OCI-LY3 (cell line): Measurements from ENCODE around the gene TANC2.

ENCODE experiments used
- H2AFZ ChIP-seq: fragments of 200-600, 300-600 bp; shearing (Covaris generic); 2 replicates; pipeline ENCODE4 v1.6.0; 2014; ENCODE audit warnings: antibody characterized with exemption, low read depth, low read length
- H3K27ac ChIP-seq: fragments of 200-600, 300-600 bp; sonication (generic); 2 replicates; pipeline ENCODE4 v1.5.1; 2014; ENCODE audit warnings: mild to moderate bottlenecking, low read length, moderate library complexity, mixed read lengths
- H3K27me3 ChIP-seq: fragments of 200-600, 300-600 bp; sonication (generic); 2 replicates; pipeline ENCODE4 v1.6.1; 2014; ENCODE audit warnings: low read depth, low read length, mixed read lengths
- H3K36me3 ChIP-seq: fragments of 200-600, 300-600 bp; sonication (generic); replicated peaks from 2 replicates; pipeline ENCODE3; 2014; ENCODE audit warnings: low read depth, low read length, mixed read lengths
- H3K4me1 ChIP-seq: fragments of 300-600, 200-600 bp; sonication (generic); 2 replicates; pipeline ENCODE4 v1.6.1; 2014; ENCODE audit warnings: low read length, mixed read lengths
- H3K4me2 ChIP-seq: fragments of 200-600, 300-600 bp; sonication (generic); 2 replicates; pipeline ENCODE4 v1.6.1; 2014; ENCODE audit warnings: low read length, mixed read lengths
- H3K4me3 ChIP-seq: fragments of 300-600, 200-600 bp; sonication (generic); 2 replicates; pipeline ENCODE4 v1.5.1; 2014; ENCODE audit warnings: antibody characterized with exemption, mild to moderate bottlenecking, low read length, moderate library complexity
- H3K79me2 ChIP-seq: fragments of 300-600, 200-600 bp; shearing (Covaris generic); 2 replicates; pipeline ENCODE4 v1.6.1; 2014; ENCODE audit warnings: mild to moderate bottlenecking, low read length, mixed read lengths
- H3K9ac ChIP-seq: fragments of 300-600, 200-600 bp; shearing (Covaris generic); 2 replicates; pipeline ENCODE4 v1.6.0; 2014; ENCODE audit warnings: mild to moderate bottlenecking, low read length, moderate library complexity
- H3K9me3 ChIP-seq: fragments of 200-600, 300-600 bp; shearing (Covaris generic); 2 replicates; pipeline ENCODE4 v1.6.1; 2014; ENCODE audit warnings: low read length, mixed read lengths; ENCODE audit not compliant: insufficient read depth
- H4K20me1 ChIP-seq: fragments of 200-600, 300-600 bp; sonication (generic); 2 replicates; pipeline ENCODE4 v1.6.1; 2016; ENCODE audit warnings: low read length, mixed read lengths; ENCODE audit not compliant: insufficient read depth
- CTCF ChIP-seq: fragments of 200-600, 300-600 bp; sonication (generic); IDR thresholded peaks from 2 replicates; pipeline ENCODE4 v1.5.1; 2014; ENCODE audit warnings: antibody characterized with exemption, low read length, low read depth
- EZH2phosphoT487 ChIP-seq: fragments of 200-600 bp; shearing (Covaris generic); IDR thresholded peaks from 2 replicates; pipeline ENCODE4 v1.6.1; 2018; ENCODE audit warnings: antibody characterized with exemption, mixed run types, low read depth

The TANC2 gene

GRCh38 chr17:62965686-62966425 is at the start of gene TANC2:
Gene TANC2 (plus strand): TSS chr17:62966235. CDS start chr17:63009560, 43,325 bp downstream.
- Histone ChIP-seq H3K9me3 (no peaks in the 10 kb centered on the region), H3K9ac (peak within 1 kb of the TSS; percentile 51), H3K27ac (no peak within 1 kb of the TSS), H2AFZ (peak within 1 kb of the TSS; percentile 15; the same call in 1 of the 2 replicates), H4K20me1 (no peaks in the 10 kb centered on the region), H3K4me3 (peak within 1 kb of the TSS; percentile 79), H3K4me1 (peaks cover 21% of the 10 kb centered on the region), H3K27me3 (peaks cover 19% of the 10 kb centered on the region), H3K4me2 (peak within 1 kb of the TSS; percentile 51), H3K36me3 (no peaks in the 10 kb centered on the region), H3K79me2 (no peaks in the 10 kb centered on the region)
- TF ChIP-seq CTCF: no peak
- no peak for TF ChIP-seq EZH2phosphoT487

- H3K9me3 ChIP-seq: no peaks in the 10 kb centered on the region
- no peak overlapping the region for H3K4me3 ChIP-seq
- H3K9ac ChIP-seq: no peak overlapping the region
- H3K27me3 ChIP-seq: peaks cover 4% of the 10 kb centered on the region; the same call in 1 of the 2 replicates
- no peak overlapping the region for H3K4me2 ChIP-seq
- H3K27ac ChIP-seq: no peak overlapping the region
- TF ChIP-seq CTCF: no peak
- no peaks in the 10 kb centered on the region for H4K20me1 ChIP-seq
- H2AFZ ChIP-seq: no peak overlapping the region
- H3K4me1 ChIP-seq: no peaks in the 10 kb centered on the region
- H3K79me2 ChIP-seq: no peaks in the 10 kb centered on the region
- no peaks in the 10 kb centered on the region for H3K36me3 ChIP-seq
Measured at GRCh38 chr17:62916684-62917571, 49.1 kb upstream of the TANC2 start.

GRCh38 chr17:62919388-62919787 is 46.6 kb upstream of the TANC2 start:
- no peak overlapping the region for H2AFZ ChIP-seq
- no peak overlapping the region for H3K4me2 ChIP-seq

More at GRCh38 chr17:62919388-62919787, 46.6 kb upstream of the TANC2 start:
- H3K27me3 ChIP-seq: peaks cover 4% of the 10 kb centered on the region; the same call in 1 of the 2 replicates
- no peaks in the 10 kb centered on the region for H3K9me3 ChIP-seq
- no peaks in the 10 kb centered on the region for H3K79me2 ChIP-seq
- H3K36me3 ChIP-seq: no peaks in the 10 kb centered on the region
- H3K4me3 ChIP-seq: no peak overlapping the region
- H3K9ac ChIP-seq: no peak overlapping the region
- H3K4me1 ChIP-seq: no peaks in the 10 kb centered on the region
- TF ChIP-seq EZH2phosphoT487 (no peak), CTCF (no peak)
- no peak overlapping the region for H3K27ac ChIP-seq
- no peaks in the 10 kb centered on the region for H4K20me1 ChIP-seq
